ENCODE data around the gene DLEC1.

DNA sequence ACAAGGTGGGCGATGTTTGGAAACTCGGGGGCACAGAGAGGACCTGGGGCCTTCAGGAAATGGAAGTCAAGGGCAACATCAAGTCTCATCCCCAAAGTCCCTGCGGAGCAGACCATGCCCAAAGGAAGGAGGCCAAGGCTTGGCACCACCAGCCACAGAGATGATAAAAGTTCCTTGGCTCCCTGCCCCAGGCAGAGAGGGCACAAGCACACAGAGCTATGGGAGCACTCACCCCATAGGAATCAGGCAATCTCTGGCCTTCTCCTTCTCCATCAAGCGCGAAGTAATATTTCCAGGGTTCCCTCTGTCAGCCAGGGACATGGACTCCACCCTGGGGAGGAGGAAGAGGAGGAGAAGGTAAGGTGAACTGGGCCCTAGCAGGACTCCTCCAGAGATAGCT lies 90.0 kb downstream of the DLEC1 start:
- TF ChIP-seq CTCF (conservative IDR thresholded peaks at IDR 0.05 in 1 of 2, IDR thresholded peaks at IDR 0.05 in 1 of 2; ENCODE audit: low read depth in 1 of 2, low read length in 2 of 2) (no peak), EZH2 (IDR thresholded peaks at IDR 0.05; ENCODE audit: low read length, missing control alignments) (no peak)
